GM18951 (cell line): ENCODE data around the gene TRMT61A.

Experiments used
- POLR2A ChIP-seq: IDR thresholded peaks from 4 replicates; pipeline ENCODE4 v1.6.1; 2011; ENCODE audit warnings: mild to moderate bottlenecking; ENCODE audit not compliant: insufficient read length, insufficient read depth; ENCODE audit errors: extremely low read depth
- in situ Hi-C: fragments of 300-500 bp; cut with MboI; formaldehyde crosslinking; loops from one replicate; pipeline ENCODE4 v1.12.0; 2022; ENCODE audit warnings: low sequenced_read_pairs, mixed read lengths, inconsistent platforms; ENCODE audit not compliant: unreplicated experiment

TRMT61A gene

DNA sequence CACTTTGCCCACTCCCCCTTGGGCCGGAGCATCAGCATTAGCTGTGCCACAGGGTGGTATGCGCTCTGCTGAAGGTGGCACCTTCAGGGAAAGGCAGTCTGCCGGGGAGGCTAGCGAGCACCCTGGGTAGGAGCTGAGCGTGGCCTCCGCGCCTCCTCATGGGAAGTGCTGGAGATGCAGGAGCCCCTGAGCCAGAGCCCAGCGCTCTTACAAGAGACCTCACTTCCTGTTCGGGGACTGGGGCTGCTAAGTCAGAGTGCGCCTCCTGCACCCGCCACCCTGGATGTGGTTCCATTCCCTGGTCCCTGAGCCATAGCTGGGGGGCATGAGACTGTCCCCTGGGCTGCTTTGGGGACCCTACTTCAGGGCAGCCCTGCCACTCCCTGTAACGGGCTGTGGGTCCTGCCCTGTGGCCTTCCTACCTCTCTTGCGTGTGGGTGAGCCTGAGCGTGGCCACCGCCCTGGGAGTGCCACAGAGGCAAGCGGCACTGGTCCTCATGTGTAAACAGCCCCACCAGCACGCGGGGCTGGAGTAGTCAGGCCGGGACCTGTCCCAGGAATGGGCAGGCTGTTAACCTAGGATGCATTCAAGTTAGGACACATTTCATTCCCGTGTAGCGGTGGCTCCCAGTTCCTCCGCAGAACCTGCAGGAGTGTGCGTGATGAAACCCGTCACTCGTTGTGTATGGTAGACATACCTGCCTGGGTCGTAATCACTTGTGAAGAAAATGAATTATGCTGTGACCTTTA, 53.1 kb downstream of the TRMT61A start:
- in situ Hi-C loops = no loop called here
- no peak for TF ChIP-seq POLR2A

DNA sequence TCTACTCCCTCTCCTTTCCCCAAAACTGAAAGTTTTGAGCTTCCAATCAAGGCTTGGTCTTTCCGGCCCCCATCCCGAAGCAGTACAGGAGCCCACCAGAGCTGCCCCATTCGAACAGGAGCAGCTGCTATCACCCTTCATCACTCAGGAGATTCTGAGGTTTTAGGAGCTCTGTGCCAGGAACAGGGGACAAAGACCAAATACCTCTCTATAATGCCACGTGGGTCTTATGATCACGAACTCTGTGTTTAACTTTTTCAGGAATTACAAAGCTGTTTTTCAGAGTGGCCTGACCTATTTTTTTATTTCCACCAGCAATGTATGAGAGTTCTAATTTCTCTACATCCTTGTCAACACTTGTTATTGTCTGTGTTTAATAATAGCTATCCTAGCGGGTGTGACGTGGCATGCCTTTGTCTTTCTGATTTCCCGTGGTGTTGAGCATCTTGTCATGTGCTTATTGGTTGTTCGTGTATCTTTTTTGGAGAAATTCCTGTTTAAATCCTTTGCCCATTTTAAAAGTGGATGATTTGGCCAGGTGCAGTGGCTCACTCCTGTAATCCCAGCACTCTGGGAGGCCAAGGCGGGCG, 55.4 kb downstream of the TRMT61A start:
- TF ChIP-seq POLR2A = no peak
- in situ Hi-C loops = no loop called here
